Activated naive CD4-positive, alpha-beta T cell treated with anti-CD3 and anti-CD28 coated beads, Interleukin-2, amount 50 U/mL, for 24 hours (primary cell): ENCODE measurements around the gene USP48.
A peak's percentile ranks its signal among the peaks of the same experiment; 100 is the strongest.

Source experiments
- H3K27ac Mint-ChIP-seq: one replicate; pipeline ENCODE4 v1.8.0; 2021; ENCODE audit warnings: mild to moderate bottlenecking, mixed read lengths
- H3K27me3 Mint-ChIP-seq: one replicate; pipeline ENCODE4 v1.8.0; 2021; ENCODE audit warnings: mixed read lengths
- H3K36me3 Mint-ChIP-seq: one replicate; pipeline ENCODE4 v1.8.0; 2021; ENCODE audit warnings: mixed read lengths
- H3K4me1 Mint-ChIP-seq: one replicate; pipeline ENCODE4 v1.8.0; 2021; ENCODE audit warnings: mixed read lengths
- H3K4me3 Mint-ChIP-seq: one replicate; pipeline ENCODE4 v1.8.0; 2021; ENCODE audit warnings: mild to moderate bottlenecking, mixed read lengths
- H3K9me3 Mint-ChIP-seq: one replicate; pipeline ENCODE4 v1.8.0; 2021; ENCODE audit warnings: mixed read lengths

Gene USP48

GRCh38 chr1:21654209-21654608 is 128.7 kb downstream of the USP48 start:
- Mint-ChIP-seq H3K27ac (no peak overlapping the region), H3K4me3 (no peak overlapping the region), H3K9me3 (no peaks in the 10 kb centered on the region), H3K36me3 (no peaks in the 10 kb centered on the region), H3K27me3 (no peaks in the 10 kb centered on the region), H3K4me1 (peaks cover 14% of the 10 kb centered on the region)

DNA sequence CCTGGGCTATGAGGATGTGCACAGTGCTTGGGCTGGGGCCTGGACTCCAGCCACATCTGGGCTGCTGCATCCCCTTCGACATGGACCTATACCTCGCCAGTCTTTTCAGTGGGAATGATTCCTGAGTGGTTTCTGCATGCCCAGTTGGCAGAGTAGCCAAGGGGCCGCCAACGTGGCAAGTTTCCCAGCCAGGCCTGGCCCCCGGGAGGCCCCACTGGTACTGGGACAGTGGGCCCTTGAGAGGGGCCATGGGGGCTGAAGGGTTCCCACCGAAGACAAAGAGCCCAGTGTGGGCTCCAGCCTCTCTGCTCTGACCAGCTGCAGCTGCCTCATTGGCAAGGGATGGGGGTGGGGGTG is 129.2 kb downstream of the USP48 start:
- no peaks in the 10 kb centered on the region for H3K9me3 Mint-ChIP-seq
- peaks cover 14% of the 10 kb centered on the region for H3K4me1 Mint-ChIP-seq
- H3K27ac Mint-ChIP-seq: no peak overlapping the region
- H3K4me3 Mint-ChIP-seq: no peak overlapping the region
- H3K36me3 Mint-ChIP-seq: no peaks in the 10 kb centered on the region
- H3K27me3 Mint-ChIP-seq: no peaks in the 10 kb centered on the region

- peaks cover 14% of the 10 kb centered on the region for H3K4me1 Mint-ChIP-seq
- H3K4me3 Mint-ChIP-seq: peak overlapping the region; percentile 79
- no peak overlapping the region for H3K27ac Mint-ChIP-seq
- H3K27me3 Mint-ChIP-seq: no peaks in the 10 kb centered on the region
- no peaks in the 10 kb centered on the region for H3K9me3 Mint-ChIP-seq
- no peaks in the 10 kb centered on the region for H3K36me3 Mint-ChIP-seq
Observed at GRCh38 chr1:21652937-21653743, 129.8 kb downstream of the USP48 start.

DNA sequence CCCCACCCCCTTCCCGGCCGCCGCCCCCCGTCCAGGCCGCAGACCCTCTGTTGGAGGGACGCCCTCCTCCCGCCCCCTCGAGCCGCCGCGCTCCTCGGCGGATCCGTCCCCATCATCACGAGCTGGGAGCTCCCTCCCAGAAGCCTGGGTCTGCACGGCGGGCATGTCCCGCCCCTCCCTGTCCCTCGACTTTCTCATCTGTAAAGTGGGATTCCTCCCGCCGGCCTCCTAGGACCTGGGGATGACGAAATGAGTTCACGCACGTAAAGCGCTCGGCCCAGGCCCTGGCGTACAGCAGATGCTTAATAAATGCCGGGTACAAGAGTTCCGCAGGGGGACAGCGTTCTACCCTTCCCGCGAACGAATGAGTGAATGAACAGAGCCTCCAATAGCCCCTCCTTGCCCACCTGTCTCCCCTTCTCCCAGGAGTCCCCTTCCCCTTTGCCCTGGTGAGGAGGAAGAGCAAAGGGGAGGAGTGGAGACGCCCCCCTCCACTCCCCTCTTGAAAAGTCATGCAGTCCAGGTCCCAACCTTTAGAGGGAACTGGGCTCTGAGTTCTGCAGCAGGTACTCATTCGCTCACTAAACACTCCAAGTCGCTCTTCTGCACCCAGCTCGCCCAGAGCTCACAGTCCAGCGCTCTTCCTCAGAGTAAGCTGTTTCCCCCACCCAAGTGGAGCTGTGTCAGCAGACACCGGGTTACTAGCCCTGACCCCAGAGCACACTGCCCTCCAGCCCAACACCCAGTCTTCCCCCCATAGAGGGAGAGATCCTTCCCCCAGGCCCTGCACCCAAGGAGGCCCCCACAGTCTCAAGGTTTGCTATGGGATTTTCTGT is 130.6 kb downstream of the USP48 start:
- Mint-ChIP-seq H3K4me1 (peaks cover 14% of the 10 kb centered on the region), H3K27ac (no peak overlapping the region), H3K36me3 (no peaks in the 10 kb centered on the region), H3K9me3 (no peaks in the 10 kb centered on the region), H3K4me3 (peak overlapping the region; percentile 79), H3K27me3 (no peaks in the 10 kb centered on the region)

DNA sequence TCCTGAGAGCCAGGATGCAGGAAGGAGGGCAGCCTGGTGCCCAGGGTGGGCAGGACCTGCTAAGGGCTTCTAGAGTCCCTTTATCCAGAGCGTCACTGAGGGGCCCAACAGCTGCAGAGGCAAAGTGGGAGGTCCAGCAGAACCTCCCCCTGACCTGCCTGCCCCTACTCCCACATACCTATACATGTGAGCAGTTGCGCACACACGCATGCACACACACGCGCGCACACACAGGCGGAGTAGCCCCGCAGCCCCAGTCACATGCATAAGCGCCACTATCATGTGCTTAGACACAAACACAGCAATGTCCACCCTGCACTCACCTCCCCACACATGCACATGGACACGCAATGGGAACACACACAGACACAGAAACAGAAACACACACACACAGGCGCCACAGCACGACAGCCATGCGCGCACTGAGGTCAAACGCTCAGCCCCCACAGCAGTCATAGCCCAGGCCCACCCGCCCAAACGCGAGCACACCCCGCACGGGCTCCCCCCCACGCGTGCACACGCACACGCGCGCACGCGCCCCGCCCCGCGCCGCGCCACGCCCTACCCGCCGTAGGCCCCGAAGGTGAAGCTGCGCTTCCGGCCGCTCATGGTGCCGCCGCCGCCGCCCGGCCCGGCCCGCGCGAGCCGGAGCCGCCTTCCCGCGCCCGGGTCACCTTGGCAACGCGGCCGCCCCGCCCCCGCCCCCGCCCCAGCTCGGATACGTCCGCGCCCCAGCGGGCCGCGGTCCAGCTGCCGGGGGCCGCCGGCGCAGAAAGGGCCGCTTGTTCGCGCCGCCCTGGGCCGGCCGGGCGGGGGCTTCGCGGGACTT is 131.5 kb downstream of the USP48 start:
- H3K27me3 Mint-ChIP-seq: peaks cover 2% of the 10 kb centered on the region
- H3K4me3 Mint-ChIP-seq: peak overlapping the region; percentile 84
- H3K36me3 Mint-ChIP-seq: no peaks in the 10 kb centered on the region
- H3K4me1 Mint-ChIP-seq: peaks cover 14% of the 10 kb centered on the region
- H3K9me3 Mint-ChIP-seq: no peaks in the 10 kb centered on the region
- H3K27ac Mint-ChIP-seq: no peak overlapping the region

- H3K27ac Mint-ChIP-seq: no peak overlapping the region
- H3K9me3 Mint-ChIP-seq: no peaks in the 10 kb centered on the region
- no peaks in the 10 kb centered on the region for H3K36me3 Mint-ChIP-seq
- H3K4me1 Mint-ChIP-seq: peaks cover 14% of the 10 kb centered on the region
- H3K4me3 Mint-ChIP-seq: no peak overlapping the region
- peaks cover 6% of the 10 kb centered on the region for H3K27me3 Mint-ChIP-seq
Observed at GRCh38 chr1:21650400-21650799, 132.5 kb downstream of the USP48 start.

GRCh38 chr1:21649315-21649714 is 133.6 kb downstream of the USP48 start:
- no peak overlapping the region for H3K4me3 Mint-ChIP-seq
- H3K36me3 Mint-ChIP-seq: no peaks in the 10 kb centered on the region

GRCh38 chr1:21648791-21649190 is 134.2 kb downstream of the USP48 start:
- H3K27me3 Mint-ChIP-seq: peaks cover 9% of the 10 kb centered on the region

More at GRCh38 chr1:21649315-21649714, 133.6 kb downstream of the USP48 start:
- no peaks in the 10 kb centered on the region for H3K9me3 Mint-ChIP-seq
- peaks cover 6% of the 10 kb centered on the region for H3K27me3 Mint-ChIP-seq
- H3K4me1 Mint-ChIP-seq: peaks cover 14% of the 10 kb centered on the region
- H3K27ac Mint-ChIP-seq: no peak overlapping the region

DNA sequence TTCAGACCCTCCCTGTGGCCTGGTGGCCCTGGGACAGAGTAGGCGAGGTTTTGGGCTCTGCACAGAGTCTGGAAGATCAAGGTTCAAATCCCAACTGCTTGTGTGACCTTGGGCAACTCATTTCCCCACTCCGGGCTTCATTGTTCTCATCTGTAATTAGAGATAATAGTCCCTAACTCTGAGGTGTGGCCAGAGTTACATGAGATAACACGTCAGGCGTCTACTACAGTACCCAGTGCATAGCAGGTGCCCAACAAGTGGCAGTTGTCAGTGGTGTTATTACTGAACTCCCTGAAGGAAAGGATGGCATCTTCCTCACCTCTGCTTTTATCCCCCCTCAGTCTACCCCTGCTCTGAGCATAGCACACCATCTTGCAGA is 134.6 kb downstream of the USP48 start:
- Mint-ChIP-seq H3K4me1 (peaks cover 14% of the 10 kb centered on the region), H3K27me3 (peaks cover 12% of the 10 kb centered on the region), H3K36me3 (no peaks in the 10 kb centered on the region), H3K9me3 (no peaks in the 10 kb centered on the region), H3K4me3 (no peak overlapping the region), H3K27ac (no peak overlapping the region)

More at GRCh38 chr1:21648791-21649190, 134.2 kb downstream of the USP48 start:
- H3K36me3 Mint-ChIP-seq: no peaks in the 10 kb centered on the region
- no peak overlapping the region for H3K4me3 Mint-ChIP-seq
- H3K27ac Mint-ChIP-seq: no peak overlapping the region
- peaks cover 14% of the 10 kb centered on the region for H3K4me1 Mint-ChIP-seq
- no peaks in the 10 kb centered on the region for H3K9me3 Mint-ChIP-seq

- Mint-ChIP-seq H3K27me3 (peaks cover 14% of the 10 kb centered on the region), H3K27ac (peak overlapping the region; percentile 51), H3K9me3 (no peaks in the 10 kb centered on the region), H3K4me3 (no peak overlapping the region), H3K36me3 (no peaks in the 10 kb centered on the region), H3K4me1 (peaks cover 14% of the 10 kb centered on the region)
Observed at GRCh38 chr1:21647431-21648351, 135.3 kb downstream of the USP48 start.

- Mint-ChIP-seq H3K27me3 (peaks cover 14% of the 10 kb centered on the region), H3K4me1 (no peaks in the 10 kb centered on the region), H3K27ac (no peak overlapping the region), H3K36me3 (no peaks in the 10 kb centered on the region), H3K9me3 (no peaks in the 10 kb centered on the region), H3K4me3 (no peak overlapping the region)
Observed at GRCh38 chr1:21645550-21645949, 137.4 kb downstream of the USP48 start.

GRCh38 chr1:21644906-21645305 is 138.0 kb downstream of the USP48 start:
- no peak overlapping the region for H3K27ac Mint-ChIP-seq
- H3K4me1 Mint-ChIP-seq: no peaks in the 10 kb centered on the region
- H3K36me3 Mint-ChIP-seq: no peaks in the 10 kb centered on the region
- H3K27me3 Mint-ChIP-seq: peaks cover 14% of the 10 kb centered on the region
- H3K9me3 Mint-ChIP-seq: no peaks in the 10 kb centered on the region
- H3K4me3 Mint-ChIP-seq: no peak overlapping the region

- H3K4me3 Mint-ChIP-seq: no peak overlapping the region
- H3K4me1 Mint-ChIP-seq: no peaks in the 10 kb centered on the region
- H3K27me3 Mint-ChIP-seq: peaks cover 14% of the 10 kb centered on the region
- H3K27ac Mint-ChIP-seq: no peak overlapping the region
- no peaks in the 10 kb centered on the region for H3K36me3 Mint-ChIP-seq
- H3K9me3 Mint-ChIP-seq: no peaks in the 10 kb centered on the region
Observed at GRCh38 chr1:21644348-21644747, 138.6 kb downstream of the USP48 start.

DNA sequence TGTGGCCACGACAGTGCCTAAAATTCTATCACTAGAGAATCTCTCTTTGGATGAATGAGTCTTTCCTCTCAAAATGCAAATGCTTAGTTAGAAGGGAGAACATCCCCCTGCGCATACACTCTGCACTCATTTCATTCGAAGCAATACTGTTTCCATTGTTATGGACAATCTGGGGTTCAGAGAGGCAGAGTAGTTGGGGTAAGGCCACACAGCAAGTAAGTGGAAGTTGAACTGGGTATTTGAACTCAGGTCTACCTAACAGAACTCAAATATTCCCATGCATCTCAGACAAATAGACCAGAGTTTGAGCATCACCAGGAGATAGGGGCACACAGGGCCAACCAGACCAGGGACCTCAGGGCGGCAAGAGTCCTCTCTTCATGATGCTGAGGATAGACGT is 139.3 kb downstream of the USP48 start:
- Mint-ChIP-seq H3K4me1 (peaks cover 2% of the 10 kb centered on the region), H3K27ac (no peak overlapping the region), H3K27me3 (peaks cover 14% of the 10 kb centered on the region), H3K4me3 (no peak overlapping the region), H3K36me3 (no peaks in the 10 kb centered on the region), H3K9me3 (no peaks in the 10 kb centered on the region)
